ENCODE data around the gene PRDM11.

PRDM11 gene

DNA sequence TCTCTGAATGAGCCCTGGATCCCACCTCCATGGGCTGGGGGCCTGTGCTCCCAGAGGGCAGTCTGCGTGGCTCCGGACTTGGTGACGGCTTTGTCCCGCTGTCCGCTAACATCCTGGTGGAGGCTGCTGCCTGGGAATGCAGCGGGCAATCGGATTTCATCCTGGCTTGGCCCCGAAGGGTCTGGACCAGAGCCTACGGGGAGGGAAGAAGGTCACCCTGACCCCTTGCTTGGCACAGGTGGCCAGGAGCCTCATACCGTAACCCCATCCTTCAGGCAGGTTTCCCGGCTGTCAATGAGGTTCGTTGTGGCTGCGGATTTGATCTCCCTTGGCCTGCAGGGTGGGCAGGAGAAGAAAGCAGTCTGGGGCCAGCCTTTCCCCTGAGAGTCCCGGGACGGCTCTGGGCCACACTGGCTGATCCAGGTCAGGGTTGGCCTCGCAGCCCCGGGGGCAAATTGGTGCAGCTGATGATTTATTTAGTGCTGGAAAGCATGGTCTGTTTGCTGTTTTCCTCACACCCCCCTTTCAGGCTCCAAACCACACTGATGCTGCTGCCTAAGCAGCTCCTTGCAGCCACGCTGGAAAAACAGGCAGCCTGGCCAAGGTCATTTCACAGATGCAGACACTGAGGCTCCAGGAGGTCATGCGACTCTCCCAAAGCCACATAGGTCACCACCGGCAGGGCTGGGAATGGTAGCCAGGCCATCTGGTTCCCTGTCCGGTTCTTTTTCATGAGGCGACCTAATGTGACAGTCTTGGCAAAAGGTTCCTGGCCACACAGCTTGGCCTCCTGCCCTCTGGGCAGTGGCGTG is 15.0 kb downstream of the PRDM11 start:
- intact Hi-C loops (cut with DNase I; ENCODE audit: low total_unique reads): no loop called here
- DNase-seq: peak; percentile 56 to 89
- TF ChIP-seq, protein P1, sequence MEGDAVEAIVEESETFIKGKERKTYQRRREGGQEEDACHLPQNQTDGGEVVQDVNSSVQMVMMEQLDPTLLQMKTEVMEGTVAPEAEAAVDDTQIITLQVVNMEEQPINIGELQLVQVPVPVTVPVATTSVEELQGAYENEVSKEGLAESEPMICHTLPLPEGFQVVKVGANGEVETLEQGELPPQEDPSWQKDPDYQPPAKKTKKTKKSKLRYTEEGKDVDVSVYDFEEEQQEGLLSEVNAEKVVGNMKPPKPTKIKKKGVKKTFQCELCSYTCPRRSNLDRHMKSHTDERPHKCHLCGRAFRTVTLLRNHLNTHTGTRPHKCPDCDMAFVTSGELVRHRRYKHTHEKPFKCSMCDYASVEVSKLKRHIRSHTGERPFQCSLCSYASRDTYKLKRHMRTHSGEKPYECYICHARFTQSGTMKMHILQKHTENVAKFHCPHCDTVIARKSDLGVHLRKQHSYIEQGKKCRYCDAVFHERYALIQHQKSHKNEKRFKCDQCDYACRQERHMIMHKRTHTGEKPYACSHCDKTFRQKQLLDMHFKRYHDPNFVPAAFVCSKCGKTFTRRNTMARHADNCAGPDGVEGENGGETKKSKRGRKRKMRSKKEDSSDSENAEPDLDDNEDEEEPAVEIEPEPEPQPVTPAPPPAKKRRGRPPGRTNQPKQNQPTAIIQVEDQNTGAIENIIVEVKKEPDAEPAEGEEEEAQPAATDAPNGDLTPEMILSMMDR (IDR thresholded peaks at IDR 0.05): no peak
- Histone ChIP-seq H3K4me3 (no peak overlapping the region), H3K36me3 (no peaks in the 10 kb centered on the region), H3K27ac (peak overlapping the region; percentile 64 to 79), H3K9me3 (no peaks in the 10 kb centered on the region), H3K27me3 (no peaks in the 10 kb centered on the region), H3K4me1 (peaks cover 0 to 90% (median 74%) of the 10 kb centered on the region in 4 donors)

DNA sequence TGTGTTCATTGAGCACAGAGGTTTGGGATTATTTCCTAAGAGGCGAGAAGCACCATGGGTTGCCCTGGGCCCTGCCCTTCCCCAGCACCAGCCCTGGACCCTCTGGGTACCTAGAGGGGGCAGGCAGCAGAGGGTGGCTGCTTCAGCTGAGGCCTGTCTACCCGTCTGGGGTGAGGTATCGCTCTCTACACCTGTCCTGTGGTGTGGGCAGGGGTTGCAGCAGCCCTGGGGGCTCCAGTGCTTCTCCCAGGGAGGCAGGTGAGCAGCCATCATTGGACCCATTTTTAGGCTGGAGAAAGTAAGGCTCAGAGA is 15.6 kb downstream of the PRDM11 start:
- H3K27ac ChIP-seq: peak overlapping the region; percentile 64 to 79
- DNase-seq: no peak
- no peaks in the 10 kb centered on the region for H3K9me3 ChIP-seq
- TF ChIP-seq, protein P1 (IDR thresholded peaks at IDR 0.05): no peak
- no peaks in the 10 kb centered on the region for H3K36me3 ChIP-seq
- H3K4me3 ChIP-seq: no peak overlapping the region
- no peaks in the 10 kb centered on the region for H3K27me3 ChIP-seq
- H3K4me1 ChIP-seq: peaks cover 0 to 86% (median 71%) of the 10 kb centered on the region in 4 donors
- intact Hi-C loops (cut with DNase I; ENCODE audit: low total_unique reads): no loop called here

DNA sequence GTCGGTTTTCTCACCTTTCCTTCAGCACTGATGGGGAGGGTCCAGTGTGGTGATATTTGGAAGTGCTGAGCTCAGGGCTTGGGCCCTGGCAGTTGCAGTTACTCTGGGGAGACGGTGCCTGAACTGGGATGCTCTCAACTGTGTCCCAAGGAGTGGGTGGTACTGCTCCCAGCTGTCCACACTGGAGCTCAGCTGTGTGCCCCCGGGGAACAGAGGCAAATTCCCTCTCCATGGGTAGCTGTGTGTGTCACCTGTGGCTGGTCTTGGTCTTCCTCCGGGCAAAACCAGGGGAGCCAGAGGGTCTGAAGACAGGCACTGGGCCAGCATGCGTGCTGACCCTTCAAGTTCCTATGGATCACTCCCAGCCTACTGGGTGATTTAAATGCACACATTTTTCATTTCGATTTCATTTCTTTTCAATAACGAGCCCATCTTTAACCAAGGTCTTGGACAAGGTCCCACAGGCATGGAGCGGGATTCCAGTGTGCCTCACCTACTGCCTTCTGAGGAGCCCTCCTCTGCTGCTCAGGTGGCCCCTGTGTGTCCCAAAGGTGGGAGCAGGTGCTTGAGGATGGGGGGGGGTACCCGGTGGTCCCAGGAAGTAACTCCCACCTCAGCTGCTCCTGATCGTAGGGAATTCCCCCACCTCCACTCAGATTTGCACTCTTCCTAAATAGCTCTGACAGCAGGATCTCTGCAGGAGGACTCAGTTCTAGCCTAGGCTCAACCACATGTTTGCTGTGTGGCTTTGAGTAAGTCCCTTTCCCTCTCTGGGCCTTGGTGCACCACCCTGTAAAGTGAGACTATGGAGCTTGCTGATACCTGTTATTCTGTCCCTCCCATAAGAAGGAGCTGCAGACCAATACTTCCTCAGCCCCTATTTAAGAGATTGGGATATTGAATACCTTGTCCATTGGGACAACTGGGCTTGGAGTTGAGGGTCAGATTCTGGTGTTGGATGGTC is 16.8 kb downstream of the PRDM11 start:
- TF ChIP-seq, protein P1 (IDR thresholded peaks at IDR 0.05): no peak
- peak in 1 of 2 donors; percentile 58 for DNase-seq
- intact Hi-C loops (cut with DNase I; ENCODE audit: low total_unique reads): no loop called here
- H3K4me1 ChIP-seq: peaks cover 0 to 74% (median 62%) of the 10 kb centered on the region in 4 donors
- H3K9me3 ChIP-seq: no peaks in the 10 kb centered on the region
- H3K27me3 ChIP-seq: no peaks in the 10 kb centered on the region
- no peaks in the 10 kb centered on the region for H3K36me3 ChIP-seq
- H3K4me3 ChIP-seq: no peak overlapping the region
- peak overlapping the region; percentile 64 to 79 for H3K27ac ChIP-seq

DNA sequence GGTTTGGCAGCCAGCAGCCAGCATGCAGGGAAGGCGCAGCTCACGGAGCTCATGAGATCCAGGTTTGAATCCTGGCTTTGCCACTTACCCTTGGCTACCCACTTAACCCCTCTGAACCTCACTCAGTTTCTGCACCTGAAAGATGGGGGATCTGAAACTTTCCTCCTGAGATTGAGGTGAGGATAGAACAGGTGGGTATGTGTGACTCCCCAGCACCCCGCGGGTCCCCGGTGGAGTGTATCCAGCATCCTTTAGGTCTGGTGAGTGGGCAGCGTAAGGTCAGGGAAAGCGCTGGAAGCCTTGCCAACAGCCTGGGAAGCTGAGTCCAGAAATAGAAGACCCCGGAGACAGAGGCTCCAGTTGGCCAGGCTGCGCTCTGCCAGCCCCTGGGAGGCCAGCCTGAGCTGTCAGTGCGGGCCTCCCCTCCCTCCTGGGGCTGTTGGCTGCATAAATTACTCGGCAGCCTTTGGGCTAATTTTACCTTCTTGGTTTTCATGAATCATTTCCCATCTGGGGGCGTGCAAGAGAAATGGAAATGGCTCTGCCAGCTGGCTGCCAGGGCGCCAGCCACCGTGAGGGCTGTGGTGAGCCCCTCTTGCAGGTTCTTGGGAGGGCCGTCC is 17.6 kb downstream of the PRDM11 start:
- Histone ChIP-seq H3K4me3 (no peak overlapping the region), H3K36me3 (no peaks in the 10 kb centered on the region), H3K9me3 (no peaks in the 10 kb centered on the region), H3K27me3 (no peaks in the 10 kb centered on the region), H3K4me1 (peaks cover 0 to 66% (median 54%) of the 10 kb centered on the region in 4 donors), H3K27ac (peak overlapping the region; percentile 50 to 79)
- intact Hi-C loops (cut with DNase I; ENCODE audit: low total_unique reads): no loop called here
- TF ChIP-seq, protein P1 (IDR thresholded peaks at IDR 0.05): no peak
- peak in 1 of 2 donors; percentile 38 for DNase-seq

DNA sequence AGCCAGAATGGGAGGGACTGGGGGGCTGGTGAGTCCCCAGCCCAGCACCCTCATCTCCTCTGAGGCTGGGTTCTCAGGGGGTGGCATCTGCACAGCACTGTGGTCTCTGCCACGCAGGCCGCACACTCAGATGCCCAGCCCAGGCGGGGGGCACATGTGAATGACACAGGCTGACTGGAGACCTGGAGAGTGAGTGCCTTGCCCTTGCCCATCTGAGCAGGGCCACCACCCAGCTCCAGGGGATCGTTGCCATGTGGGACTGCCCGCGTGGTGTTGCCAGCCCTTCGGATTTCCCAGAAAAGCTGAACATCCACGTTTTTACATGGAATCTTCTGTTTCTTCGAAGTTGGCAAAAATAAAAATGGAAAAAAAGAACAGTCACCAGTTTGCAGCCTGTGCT is 18.9 kb downstream of the PRDM11 start:
- H3K9me3 ChIP-seq: no peaks in the 10 kb centered on the region
- peak overlapping the region; percentile 50 to 79 for H3K27ac ChIP-seq
- H3K4me1 ChIP-seq: peaks cover 0 to 63% (median 53%) of the 10 kb centered on the region in 4 donors
- no peaks in the 10 kb centered on the region for H3K36me3 ChIP-seq
- intact Hi-C loops (cut with DNase I; ENCODE audit: low total_unique reads): no loop called here
- TF ChIP-seq, protein P1 (IDR thresholded peaks at IDR 0.05): no peak
- H3K27me3 ChIP-seq: no peaks in the 10 kb centered on the region
- no peak for DNase-seq
- no peak overlapping the region for H3K4me3 ChIP-seq
